ENCODE data around the gene FHL2.

DNA sequence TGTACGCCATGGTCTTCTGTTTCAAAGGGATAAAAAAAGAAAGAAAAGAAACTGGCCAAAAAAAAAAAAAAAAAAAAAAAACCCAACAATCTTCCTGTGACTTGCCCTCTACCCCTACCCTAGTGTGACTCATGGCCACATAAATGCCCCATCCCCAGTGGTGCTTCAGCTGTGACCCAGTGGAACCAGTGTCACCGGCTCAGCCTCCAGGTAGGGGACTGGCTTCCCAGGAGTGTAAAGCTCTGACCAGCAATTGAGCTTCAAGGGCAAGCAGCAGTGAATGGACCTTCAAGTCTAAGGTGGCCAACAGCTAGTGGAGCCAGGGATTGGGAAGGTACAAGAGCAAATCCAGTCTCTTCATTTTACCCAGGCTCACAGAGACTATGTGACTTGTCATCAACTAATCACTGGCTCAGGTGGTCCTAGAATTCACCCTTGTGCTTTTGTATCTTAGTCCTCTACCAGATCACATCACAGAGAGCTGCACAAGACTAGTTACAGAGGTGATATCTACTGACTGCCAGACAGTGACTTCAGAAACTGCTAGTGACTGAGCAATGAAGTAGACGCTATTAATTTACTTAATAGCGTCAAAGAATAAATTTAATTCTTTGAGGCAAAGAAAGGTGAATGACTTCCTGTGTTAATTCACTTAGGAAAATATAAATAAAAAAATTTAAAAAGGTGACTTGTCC is 68.0 kb downstream of the FHL2 start:
- TF ChIP-seq, protein P1, sequence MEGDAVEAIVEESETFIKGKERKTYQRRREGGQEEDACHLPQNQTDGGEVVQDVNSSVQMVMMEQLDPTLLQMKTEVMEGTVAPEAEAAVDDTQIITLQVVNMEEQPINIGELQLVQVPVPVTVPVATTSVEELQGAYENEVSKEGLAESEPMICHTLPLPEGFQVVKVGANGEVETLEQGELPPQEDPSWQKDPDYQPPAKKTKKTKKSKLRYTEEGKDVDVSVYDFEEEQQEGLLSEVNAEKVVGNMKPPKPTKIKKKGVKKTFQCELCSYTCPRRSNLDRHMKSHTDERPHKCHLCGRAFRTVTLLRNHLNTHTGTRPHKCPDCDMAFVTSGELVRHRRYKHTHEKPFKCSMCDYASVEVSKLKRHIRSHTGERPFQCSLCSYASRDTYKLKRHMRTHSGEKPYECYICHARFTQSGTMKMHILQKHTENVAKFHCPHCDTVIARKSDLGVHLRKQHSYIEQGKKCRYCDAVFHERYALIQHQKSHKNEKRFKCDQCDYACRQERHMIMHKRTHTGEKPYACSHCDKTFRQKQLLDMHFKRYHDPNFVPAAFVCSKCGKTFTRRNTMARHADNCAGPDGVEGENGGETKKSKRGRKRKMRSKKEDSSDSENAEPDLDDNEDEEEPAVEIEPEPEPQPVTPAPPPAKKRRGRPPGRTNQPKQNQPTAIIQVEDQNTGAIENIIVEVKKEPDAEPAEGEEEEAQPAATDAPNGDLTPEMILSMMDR (IDR thresholded peaks at IDR 0.05) = no peak
- no peak for TF ChIP-seq POLR2A (IDR thresholded peaks at IDR 0.05)

All from adrenal gland (tissue), 5 donors.